Stimulated activated CD4-positive, alpha-beta T cell treated with anti-CD3 and anti-CD28 coated beads, Interleukin-4, amount 100 ng/mL, for 4 hours (primary cell): ENCODE results near the gene E2F6.
"Not testable (repeated sequence)": the region's sequence is repeated elsewhere in the genome, so short reads cannot be mapped to it uniquely, and the experiment has no call there.

Source experiments
- DNase-seq, 2 experiments: peaks; one replicate each; pipeline ENCODE4 v3.0.0-alpha.2; 2020

Gene E2F6

DNA sequence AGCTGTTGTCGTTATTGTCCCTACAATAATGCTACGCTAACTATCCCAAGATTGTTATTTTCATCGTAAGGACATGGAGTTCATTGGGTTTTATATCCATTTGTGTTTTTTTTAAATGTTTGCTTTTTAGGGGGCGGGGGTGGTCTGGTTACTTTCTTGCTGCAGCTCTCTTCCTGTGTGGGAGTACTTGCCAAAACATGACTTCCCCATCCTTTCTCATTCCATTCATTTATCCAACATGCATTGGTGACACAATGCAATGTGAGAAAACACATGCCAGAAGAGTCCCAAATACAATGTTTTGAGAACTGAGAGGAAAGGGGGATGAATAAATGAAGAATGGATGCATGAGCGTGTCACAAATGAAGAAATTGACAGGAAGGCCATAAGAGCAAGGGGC, 55.9 kb downstream of the E2F6 start:
- no peak for DNase-seq

GRCh38 chr2:11409572-11409959, 56.4 kb downstream of the E2F6 start:
- DNase-seq, result no peak

- DNase-seq, result no peak
These were observed 56.9 kb downstream of the E2F6 start for GRCh38 chr2:11408959-11409571.

- DNase-seq, result no peak
These were observed 58.5 kb downstream of the E2F6 start for GRCh38 chr2:11407413-11407812.

DNA sequence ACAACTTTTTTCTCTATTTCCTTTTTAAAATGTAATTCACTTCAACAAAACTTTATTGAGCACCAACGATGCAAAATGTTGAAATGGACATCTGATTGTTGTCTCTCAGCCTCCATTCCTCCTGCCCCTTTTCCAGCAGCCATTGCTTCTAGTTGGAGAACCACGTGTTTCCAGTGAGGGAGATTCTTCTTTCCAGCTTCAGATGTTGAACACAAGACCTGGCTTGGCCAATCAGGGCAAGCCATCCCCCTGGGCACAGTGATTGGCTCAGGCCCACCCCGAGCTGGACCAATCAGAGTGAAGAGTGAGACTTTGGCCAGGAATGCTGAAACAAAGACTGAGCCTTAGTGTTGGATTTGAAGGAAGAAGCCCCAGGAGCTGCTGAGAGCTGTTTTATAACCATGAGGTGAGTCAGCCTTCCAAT, 59.0 kb downstream of the E2F6 start:
- no peak for DNase-seq

- no peak for DNase-seq
These were observed 59.5 kb downstream of the E2F6 start for GRCh38 chr2:11406267-11406957.

GRCh38 chr2:11405599-11406266, 60.2 kb downstream of the E2F6 start:
- DNase-seq, result no peak

DNA sequence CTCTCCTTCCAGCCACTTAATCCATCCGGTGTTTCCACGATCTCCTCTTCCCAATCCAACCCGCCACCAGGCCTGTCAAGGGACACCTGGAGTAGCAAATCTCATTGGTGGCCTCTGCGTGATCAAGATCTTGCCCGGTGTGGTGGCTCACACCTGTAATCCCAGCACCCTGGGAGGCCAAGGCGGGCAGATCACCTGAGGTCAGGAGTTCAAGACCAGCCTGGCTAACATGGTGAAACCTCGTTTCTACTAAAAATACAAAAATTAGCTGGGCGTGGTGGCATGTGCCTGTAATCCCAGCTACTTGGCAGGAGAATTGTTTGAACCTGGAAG, 60.9 kb downstream of the E2F6 start:
- not testable (repeated sequence) for DNase-seq

DNA sequence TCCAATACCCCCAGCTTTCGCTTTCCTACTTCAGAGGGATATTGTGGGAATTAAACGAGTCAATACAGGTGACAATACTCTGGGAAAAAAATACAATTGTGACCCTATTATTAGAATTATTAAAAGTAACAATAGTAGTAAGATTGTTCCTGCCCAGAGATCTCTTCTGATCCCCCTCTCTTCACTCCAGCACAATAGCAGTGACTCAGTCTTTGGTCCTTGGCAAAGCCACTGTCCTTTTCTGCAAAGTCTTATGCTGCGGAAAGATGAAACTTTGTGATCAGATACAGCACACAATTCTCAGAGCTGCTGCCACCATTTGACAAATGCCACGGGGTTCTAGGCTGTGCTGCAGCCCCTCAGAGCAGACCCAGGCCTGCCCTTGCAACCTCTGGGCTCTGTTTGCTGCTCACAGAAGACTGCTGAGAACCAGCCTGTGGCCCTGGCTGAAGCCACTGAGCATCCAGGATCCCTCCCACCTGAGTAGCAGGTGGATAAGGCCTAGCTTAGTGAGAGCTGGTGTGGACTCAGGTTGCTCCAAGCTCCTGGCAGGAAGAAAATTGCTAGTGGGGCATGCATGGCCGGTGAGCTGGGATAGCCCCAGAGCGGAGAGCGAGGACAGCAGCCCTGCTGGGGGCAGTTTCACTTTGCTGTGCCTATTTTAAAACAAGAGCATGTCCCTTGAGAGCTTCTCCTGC, 61.4 kb downstream of the E2F6 start:
- no peak for DNase-seq

GRCh38 chr2:11402436-11402835, 63.5 kb downstream of the E2F6 start:
- no peak for DNase-seq

GRCh38 chr2:11399438-11399762, 66.6 kb downstream of the E2F6 start:
- no peak for DNase-seq

GRCh38 chr2:11398750-11399437, 67.1 kb downstream of the E2F6 start:
- DNase-seq, result no peak

- no peak for DNase-seq
These were observed 68.4 kb downstream of the E2F6 start for GRCh38 chr2:11397513-11397912.

DNA sequence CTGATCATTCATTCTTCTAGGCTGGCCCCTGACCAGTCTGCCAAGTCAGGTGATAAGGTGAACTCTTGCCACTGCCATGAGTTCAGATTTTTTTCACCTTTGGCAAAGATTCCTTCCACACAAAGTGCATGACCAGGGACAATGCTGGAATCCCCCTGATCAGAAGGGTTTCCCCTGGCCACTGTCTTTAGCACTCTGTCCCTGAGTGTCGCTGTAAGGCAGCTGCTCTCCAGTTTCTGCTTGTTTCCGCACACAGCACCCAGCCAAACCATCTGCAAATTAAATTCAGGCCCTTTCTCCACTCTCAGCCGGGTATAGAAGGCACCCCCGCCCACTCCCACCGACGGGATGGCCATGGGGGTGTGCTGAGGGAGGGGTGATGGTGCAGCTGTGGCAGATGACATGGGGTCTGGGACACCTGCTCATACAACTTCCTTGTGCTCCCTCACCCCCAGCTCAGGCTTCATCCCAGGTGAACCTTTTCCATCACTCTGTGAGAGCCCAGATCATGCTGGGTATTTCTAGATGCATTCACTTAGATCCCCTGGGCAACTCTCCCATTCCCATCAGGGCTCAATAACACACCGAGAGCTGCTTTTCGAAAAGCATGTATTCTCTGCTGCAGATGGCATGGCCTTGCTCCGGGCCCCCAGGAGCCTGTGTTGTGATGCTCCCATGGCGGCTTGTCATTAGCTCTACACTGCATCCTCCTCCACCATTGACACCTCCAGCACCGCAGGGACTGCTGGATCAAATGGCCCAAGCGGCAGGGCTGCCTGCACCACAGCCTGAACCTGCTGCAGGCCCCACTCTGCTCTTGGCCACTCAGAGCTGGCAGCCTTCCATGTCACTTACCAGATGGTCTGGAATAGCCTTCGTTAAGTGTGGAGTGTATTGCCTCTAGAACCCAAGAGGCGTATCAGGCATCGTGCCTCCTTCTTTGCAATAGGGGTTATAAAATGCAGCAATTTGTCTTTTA, 69.2 kb downstream of the E2F6 start:
- DNase-seq, result no peak

DNA sequence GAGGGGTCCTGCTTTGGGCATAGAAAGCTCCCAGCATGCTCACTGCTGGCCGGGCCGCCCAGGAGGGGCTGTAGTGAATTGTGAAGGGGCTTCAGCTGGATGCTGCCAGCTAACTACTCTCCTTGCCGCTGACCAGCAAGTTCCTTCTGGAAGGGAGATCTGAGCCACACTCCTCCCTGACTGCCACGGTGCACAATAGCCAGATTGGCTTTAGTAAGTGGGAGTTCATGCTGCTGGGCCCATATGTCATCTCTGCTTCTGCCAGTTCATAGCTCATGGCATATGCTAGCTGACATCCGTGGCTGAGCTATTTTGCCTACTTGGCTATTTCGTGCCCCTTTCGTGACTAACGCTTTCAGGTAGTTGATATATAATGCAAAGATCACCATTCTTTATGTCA, 69.9 kb downstream of the E2F6 start:
- no peak for DNase-seq

GRCh38 chr2:11395389-11395788, 70.6 kb downstream of the E2F6 start:
- no peak for DNase-seq
